HG03025 (cell line): Measurements from ENCODE around the gene ATP5ME.
"Not testable (repeated sequence)": the region's sequence is repeated elsewhere in the genome, so short reads cannot be mapped to it uniquely, and the experiment has no call there.

Experiments used
- ATAC-seq: cut with Tn5 transposase; IDR thresholded peaks from one replicate; pipeline ENCODE4 v1.9.1; 2021; ENCODE audit warnings: mild to moderate bottlenecking, moderate library complexity; ENCODE audit not compliant: unreplicated experiment, low FRiP score

The ATP5ME gene

DNA sequence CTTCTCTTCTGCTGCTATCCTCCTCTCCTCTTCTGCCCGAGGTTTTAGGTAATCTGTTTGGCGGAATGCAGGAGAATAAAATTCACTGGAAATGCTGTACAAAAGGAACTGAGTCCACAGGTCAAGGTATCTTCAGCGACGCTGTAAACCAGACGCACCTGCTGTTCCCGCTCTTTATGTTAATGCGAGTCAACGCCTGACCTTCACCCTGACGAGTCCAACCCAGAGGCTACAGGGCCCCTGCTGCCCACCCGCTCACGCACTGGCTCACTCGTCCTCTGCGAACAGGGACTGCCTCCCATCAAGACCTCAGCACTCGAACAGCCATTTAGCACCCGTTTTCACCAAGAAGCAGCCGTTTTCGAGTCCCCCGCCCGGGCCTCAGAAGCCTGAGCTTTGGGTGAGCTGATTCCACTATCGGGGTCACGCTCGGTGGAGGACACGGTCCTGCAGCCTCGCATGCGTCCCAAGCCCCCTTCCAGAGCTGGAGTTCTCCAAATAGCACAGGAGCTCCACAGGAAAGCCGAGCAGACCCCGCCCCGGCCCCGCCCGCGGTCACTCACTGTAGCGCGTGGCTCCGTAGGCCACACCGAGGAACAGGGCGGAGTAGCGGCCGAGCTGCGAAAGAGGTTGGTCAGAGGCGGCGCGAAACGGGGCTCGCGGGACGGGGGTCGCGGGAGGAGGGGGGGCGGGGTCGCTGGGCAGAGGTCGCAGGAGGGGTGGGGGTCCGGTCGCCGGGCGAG lies 556 bp downstream of the ATP5ME start:
- ATAC-seq = peak; percentile 0

DNA sequence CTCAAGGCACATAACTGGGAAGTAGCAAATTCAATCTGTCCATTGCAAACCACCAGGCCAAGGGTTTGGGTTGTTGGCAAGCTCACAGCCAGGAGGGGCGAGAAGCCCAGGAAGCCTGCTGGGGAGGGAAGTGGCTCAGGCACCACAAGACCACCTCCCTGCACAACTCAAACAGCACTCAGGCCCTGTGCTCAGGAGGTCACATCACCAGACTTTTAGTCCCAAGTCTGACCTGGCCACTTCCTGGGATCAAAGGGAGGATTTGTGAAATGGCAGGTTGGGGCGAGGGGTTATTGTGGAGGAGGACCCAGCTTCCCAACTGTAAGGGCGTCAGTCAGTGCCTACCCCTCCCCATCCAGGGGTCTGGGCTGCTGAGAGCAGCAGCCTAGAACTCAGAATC lies 2.3 kb downstream of the ATP5ME start:
- ATAC-seq = no peak

DNA sequence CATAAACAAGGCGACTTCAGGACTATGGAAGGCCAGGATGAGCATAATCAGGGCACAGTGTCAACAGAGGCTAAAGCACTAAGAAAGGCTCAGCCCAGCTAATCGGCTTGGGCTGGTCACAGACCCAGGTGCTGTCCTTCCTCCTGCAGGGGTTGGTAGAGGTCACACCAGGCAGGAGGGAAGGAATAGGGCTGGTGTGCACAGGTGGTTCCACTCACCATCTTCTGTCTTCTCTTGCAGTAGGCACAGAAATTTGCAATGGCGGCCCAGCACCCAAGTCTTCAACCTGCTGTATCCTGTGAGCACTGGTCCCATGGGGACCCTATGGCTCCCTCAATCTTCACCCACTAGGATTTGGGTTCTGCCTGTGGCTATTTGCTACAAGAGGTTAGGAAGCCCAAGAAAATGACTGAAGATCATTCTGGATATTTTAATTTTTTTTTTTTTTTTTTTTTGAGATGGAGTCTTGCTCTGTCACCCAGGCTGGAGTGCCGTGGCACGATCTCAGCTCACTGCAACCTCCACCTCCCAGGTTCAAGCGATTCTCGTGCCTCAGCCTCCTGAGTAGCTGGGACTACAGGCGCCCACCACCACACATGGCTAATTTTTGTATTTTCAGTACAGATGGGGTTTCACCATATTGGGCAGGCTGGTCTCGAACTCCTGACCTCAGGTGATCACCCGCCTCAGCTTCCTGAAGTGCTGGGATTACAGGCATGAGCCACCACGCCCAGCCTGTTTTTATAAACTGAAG lies 4.1 kb downstream of the ATP5ME start:
- ATAC-seq = not testable (repeated sequence)

DNA sequence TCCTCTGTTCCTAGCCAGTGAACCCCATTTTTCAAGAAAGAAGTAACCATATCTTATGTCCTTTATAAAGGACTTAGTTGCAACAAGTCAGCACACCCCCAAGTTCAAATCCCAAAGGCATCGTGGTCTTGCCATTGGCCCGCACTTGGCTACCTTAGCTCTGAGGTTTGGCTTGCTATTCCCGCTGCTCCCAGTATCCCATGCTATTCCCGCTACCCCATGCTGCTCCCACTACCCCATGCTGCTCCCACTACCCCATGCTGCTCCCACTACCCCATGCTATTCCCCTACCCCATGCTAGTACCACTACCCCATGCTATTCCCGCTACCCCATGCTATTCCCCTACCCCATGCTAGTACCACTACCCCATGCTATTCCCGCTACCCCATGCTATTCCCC lies 5.9 kb downstream of the ATP5ME start:
- ATAC-seq = not testable (repeated sequence)

DNA sequence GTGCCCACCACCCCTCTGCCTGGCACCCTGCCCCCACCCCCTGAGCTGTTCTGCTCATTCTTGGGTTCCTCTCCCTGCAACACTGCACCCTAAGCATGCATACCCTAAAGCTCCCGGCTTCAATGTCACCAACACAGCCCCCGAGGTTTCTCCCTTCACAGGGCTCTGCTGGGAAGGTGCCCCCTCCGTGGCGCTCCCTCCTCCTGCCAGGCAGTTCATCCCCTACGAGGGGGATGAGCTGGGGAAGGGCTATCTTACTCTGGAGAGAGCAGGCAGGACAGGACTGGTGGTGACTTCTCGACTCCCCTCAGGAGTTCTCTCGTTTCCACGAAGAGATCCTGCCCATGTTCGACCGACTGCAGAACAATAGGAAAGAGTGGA lies 6.5 kb downstream of the ATP5ME start:
- no peak for ATAC-seq

DNA sequence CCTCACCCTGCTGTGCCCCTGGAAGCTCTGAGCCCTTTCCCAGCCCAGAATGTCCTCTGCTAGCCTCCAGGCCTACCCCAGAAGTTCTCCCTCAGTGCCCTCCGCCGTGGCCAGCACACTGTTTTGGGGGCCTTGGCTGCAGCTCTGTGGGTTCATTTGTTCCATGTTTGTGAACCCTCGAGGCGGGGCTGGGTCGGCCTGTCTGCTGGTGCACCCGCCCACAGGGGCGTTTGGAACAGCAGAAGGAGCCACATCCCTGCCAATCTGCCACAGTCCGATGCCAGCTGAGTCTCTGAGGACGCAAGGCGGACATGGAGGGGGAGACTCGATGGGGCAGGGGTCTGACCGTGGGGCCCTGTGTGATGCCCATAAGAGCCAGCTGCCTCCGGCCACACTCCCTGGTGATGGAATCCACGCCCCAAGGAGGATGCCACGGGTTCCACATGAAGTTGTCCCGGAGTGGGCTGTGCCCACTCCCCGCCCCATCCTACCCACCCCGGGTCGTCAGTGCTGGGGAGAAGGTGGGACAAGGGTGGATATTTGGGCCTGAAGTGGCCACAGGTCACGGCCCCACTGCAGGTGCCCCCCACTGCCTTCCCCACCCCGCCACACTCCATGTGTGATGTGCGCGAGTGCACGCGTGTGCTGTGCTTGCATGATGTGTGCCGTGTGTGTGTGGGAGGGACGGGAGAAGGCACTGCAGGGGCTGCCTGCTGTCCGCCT lies 7.1 kb downstream of the ATP5ME start:
- ATAC-seq = no peak

DNA sequence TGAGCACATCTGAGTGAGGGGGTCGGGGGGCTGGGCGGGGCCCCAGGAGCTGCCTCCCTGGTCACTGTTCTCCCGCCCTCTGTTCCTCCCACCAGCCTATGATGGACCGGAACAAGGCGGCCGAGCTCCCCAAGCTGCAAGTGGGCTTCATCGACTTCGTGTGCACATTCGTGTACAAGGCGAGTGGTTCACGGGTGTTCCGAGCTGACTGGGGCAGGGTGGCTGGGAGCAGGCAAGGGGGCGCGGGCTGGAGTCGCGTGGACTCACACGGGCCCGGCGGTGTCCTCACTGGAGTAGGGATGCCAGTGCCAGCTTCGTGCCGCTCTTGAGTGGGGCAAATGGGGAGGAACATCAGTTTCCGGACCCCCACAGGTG lies 7.7 kb downstream of the ATP5ME start:
- ATAC-seq = no peak

DNA sequence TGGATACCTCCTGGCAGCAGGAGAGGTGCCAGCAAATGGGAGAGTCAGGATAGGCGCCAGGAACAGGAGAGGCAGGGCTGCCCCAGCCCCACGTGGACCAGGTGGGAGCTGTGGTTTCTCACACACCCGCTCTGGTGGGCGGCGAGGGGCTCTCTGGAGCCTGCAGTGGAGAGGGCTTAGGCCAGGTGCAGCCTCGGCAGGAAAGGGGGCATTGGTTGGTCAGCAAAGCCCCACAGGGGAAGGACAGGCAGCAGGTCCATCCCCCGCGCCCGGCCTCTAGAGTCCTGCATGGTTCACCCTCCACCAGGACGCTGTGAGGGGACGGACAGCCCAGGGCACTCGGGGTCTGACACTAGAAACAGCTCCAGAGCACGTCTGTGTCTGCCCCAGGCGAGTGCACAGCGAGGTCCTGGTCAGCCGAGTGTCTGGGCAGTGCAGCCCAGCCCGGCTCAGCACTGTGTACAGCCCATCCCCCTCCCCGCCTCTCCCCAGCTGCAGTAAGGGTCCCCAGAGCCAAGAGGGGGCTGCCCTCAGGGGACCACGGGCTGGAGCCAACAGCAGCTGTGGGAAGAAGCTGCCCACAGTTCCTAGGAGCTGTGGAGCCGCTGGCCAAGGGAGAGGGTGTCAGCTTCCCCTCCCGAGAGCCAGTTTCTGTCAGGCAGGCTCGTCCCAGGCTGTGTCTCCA lies 8.2 kb downstream of the ATP5ME start:
- ATAC-seq = no peak

DNA sequence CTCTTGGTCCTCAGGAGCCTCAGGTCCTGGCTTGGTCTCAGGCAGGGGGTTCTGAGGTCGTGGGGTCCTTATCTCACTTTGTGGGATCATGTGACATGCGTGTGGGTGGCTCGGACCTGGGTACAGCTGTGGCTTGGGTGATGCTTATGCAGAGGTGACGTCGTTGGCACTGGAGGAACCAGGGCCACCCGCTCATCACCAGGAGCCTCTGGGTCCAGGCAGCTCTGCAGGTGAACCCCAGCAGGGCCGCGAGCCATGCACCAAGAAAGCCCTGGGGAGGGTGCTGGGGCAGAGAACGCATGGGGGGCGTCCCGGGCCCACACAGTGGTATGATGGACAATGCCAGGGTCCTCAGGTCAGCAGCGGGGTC lies 8.7 kb downstream of the ATP5ME start:
- no peak for ATAC-seq

DNA sequence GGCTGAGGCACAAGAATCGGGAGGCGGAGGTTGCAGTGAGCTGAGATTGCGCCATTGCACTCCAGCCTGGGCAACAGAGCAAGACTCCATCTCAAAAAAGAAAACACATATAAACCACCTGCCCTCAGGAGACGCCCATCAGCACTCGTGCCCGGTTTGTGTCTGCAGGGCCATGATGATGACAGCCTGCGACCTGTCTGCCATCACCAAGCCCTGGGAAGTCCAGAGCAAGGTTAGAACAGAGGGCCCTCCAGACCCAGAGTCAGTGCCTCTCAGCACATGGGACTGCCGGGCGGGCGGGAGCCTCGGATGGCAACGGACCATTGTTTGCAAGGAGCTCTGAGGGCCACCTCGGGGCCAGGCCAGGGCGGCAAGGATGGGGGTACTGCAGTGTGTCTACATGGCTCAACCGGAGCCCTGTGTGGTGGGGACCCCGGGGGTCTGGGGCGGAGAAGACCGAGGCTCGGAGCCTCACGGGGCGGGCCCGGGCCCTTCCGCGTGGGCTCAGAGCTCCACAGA lies 9.3 kb downstream of the ATP5ME start:
- ATAC-seq = no peak

DNA sequence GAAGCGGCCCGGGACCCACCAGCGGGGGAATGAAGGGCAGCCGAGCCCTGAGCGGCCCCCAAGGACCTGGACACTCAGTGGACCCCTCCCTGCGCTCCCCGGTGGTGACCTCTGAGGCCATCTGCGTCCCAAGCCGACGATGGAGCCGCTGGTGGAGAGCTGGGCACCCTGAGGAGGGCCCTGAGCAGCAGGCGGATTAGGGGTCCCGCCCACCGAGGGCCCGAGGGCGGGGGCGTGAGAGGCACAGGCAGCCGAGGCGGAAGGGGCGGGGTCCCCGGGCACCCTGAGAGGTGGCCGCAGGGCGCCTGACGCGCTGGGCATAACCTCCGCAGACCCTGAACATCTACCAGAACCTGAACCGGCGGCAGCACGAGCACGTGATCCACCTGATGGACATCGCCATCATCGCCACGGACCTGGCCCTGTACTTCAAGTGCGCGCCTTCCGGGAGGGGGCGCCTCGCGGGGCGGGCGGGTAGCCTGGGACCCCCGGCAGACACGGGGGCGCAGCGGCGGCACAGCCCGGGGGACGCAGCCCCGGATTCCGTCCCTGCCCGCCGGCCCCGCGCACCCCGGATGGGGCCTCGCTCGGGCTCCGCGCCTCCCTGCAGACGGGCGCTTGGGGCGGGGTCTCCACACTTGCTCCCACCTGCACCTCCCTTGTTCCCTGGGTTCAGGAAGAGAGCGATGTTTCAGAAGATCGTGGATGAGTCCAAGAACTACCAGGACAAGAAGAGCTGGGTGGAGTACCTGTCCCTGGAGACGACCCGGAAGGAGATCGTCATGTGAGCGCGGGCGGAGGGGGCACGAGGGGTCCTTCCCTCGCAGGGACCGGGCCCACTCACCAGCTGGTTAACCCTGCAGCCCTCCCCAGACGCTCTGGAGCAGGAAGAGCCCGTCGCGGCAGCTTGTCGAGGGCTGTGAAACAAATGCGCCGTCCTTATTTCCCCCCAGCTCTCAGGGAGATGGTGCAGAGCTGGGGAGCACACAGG lies 10.3 kb downstream of the ATP5ME start:
- ATAC-seq = no peak

DNA sequence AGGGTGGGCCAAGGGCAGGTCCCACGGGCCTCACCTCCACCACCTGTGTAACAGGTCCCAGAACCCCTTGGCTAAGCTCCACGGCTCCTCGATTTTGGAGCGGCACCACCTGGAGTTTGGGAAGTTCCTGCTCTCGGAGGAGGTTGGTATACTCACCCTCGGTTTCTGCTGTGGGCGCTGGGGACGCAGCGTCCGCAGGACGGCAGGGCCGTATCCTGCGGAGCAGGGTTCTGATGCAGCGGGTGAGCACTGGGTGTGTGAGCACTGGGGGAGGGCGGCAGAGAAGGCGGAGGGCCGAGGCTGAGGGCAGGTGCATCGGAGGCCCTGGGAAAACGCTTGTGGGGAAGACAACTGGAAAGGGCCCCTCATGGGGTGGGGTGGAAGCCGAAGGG lies 11.0 kb downstream of the ATP5ME start:
- ATAC-seq = no peak

DNA sequence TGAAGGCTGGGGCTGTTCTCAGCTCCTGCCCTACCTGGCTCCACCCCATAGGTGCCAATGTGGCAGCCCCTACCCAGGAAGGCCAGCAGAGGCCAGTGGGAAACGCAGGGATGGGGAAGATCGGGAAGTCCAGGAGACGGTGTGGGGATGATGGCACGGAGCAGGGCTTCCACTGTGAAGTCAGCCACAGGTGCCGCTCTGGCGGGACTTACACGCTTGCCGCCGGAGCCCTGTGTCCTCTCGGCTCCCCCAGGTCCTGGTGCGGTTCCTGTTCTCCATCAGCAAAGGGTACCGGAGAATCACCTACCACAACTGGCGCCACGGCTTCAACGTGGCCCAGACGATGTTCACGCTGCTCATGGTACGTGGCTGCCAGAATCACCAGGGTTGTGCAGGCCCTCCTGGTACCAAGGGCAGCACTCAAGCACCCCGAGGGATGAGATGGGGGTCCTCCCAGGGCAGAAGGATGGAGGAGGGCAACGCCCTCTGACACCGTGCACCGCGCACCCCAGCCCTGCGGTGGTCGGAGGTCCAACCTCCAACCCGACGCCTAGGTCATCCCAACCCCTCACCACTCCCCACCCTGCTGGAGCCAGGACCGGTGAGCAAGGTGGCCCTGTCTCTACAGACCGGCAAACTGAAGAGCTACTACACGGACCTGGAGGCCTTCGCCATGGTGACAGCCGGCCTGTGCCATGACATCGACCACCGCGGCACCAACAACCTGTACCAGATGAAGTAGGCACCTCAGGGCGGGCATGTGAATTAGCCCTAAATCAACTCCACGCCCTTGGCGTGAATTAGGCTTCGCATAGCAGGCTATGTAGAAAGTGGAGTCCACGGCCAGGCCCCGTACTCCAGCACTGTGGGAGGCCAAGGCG lies 12.0 kb downstream of the ATP5ME start:
- no peak for ATAC-seq

DNA sequence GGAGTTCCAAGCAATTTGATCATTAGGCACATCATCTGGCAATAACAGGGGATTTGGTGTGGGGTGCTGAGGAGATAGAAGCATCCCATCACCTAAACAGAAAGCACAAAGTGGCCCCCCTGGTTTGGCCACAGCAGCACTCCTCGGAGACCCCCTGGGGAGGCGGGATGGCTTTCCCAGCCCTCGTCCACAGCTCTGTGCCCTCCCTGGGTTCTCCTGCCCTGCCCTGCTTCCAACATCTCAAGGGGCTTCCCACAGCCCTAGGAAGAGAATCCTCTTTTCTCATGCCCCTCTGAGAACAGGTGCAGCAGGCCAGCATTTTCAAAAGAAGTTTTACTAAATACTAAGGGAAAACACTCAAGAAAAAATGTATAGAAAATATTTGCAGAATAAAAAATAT lies 12.8 kb downstream of the ATP5ME start:
- ATAC-seq = no peak

DNA sequence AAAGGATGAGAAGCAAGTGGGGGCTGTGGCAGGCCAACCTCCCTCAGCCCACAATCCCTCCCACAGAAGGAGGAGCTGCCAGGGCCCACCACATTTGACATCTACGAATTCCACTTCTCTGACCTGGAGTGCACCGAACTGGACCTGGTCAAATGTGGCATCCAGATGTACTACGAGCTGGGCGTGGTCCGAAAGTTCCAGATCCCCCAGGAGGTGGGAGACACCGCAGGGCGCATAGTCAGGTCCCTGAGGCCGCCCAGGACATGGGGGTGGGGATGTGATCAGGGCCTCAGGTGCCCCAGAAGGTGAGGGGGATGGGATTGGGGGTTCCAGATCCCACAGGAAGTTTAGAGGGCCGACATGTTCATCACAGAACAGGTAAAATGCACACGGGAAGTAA lies 13.7 kb downstream of the ATP5ME start:
- ATAC-seq = no peak

DNA sequence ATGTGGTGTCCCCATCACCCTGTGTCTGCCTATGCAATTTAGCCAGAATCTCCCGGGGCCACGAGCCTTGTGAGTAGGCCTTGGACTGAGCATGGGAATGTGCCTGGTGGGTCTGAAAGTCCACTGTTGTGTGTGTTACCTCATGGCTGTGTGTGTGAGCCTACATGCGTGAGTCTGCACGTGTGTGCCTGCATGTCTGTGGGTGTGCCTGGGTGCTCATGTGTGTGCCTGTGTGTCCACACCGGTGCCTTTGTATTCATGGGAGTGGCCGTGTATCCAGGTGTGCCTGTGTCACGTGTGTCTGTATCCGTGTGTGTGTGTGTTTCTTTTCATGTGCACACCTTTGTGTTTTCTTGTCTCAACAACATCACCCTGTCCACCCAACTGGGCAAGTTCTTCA lies 14.2 kb downstream of the ATP5ME start:
- no peak for ATAC-seq

DNA sequence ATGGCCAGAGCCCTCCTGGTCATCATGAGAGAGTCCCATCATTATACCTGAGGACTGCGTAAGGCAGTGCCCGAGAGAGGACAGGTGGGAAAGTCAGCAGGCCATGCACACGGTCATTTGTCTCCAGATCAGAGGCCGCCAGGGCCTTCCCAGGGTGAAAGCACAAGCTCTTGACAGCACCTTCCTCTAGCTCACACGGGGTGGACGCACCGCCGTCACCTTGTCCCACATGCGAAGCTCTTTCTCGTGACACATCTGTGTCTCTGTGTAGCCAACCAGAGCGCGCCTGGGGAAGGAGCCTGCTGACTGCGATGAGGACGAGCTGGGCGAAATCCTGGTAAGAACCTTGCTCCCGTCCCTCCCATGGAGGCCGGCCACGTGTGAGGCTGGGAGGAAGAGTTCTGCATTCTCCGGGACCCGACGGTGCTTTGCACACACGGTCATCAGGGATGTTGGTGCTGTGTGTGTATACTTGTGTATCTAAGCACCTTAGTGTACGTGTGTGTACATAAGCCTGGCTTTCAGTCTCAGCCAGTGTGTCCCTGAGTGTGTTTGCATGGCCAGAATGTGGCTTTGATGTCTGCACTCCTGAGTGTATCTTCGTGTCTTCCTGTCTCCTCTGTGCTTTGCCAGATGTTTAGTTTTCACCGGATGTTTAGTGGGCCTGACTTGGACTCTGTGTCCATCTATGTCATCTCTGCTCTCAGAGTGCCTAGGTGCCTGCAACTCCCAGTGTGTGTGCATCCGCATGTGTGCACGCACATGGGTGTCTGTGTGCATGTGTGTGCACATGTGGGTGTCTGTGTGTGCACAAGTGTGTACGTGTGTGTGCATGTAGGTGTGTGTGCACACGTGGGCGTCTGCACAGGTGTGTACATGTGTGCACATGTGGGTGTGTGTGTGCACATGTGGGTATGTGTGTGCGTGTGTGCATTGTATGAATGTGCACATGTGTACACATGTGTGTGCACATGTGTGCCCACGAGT lies 15.1 kb downstream of the ATP5ME start:
- ATAC-seq = no peak
